Fibroblast of lung (primary cell): ENCODE measurements around the gene ZNF526.

Experiments used
- EZH2 ChIP-seq: IDR thresholded peaks from 2 replicates; pipeline ENCODE4 v1.5.1; 2012; ENCODE audit warnings: low read length, control low read depth, mild to moderate bottlenecking; ENCODE audit errors: missing control alignments
- TF ChIP-seq, protein P1 (sequence below), 2 donors: IDR thresholded peaks in 1 of 2; conservative IDR thresholded peaks in 1 of 2; 1 replicate in 1 of 2; 2 replicates in 1 of 2; pipeline ENCODE4 v1.5.1; 2011 to 2012; ENCODE audit warnings: low read length in 2 of 2, control low read depth in 1 of 2, inconsistent platforms in 1 of 2, low read depth in 1 of 2, mild to moderate bottlenecking in 1 of 2

GRCh38 chr19:42184401-42184861 is 35.7 kb upstream of the ZNF526 start:
- TF ChIP-seq, protein P1, sequence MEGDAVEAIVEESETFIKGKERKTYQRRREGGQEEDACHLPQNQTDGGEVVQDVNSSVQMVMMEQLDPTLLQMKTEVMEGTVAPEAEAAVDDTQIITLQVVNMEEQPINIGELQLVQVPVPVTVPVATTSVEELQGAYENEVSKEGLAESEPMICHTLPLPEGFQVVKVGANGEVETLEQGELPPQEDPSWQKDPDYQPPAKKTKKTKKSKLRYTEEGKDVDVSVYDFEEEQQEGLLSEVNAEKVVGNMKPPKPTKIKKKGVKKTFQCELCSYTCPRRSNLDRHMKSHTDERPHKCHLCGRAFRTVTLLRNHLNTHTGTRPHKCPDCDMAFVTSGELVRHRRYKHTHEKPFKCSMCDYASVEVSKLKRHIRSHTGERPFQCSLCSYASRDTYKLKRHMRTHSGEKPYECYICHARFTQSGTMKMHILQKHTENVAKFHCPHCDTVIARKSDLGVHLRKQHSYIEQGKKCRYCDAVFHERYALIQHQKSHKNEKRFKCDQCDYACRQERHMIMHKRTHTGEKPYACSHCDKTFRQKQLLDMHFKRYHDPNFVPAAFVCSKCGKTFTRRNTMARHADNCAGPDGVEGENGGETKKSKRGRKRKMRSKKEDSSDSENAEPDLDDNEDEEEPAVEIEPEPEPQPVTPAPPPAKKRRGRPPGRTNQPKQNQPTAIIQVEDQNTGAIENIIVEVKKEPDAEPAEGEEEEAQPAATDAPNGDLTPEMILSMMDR (conservative IDR thresholded peaks at IDR 0.05 in 1 of 2, IDR thresholded peaks at IDR 0.05 in 1 of 2; ENCODE audit: low read depth in 1 of 2, low read length in 2 of 2), result peak; percentile 93 to 97
- no peak for TF ChIP-seq EZH2
